ENCODE data around the gene ALDH4A1.

- no peak for TF ChIP-seq CTCF (IDR thresholded peaks at IDR 0.05; ENCODE audit: low read depth, low read length)
- no peak for TF ChIP-seq EZH2phosphoT487 (IDR thresholded peaks at IDR 0.05; ENCODE audit: low read depth)
Measured at GRCh38 chr1:18868354-18868753, 34.0 kb downstream of the ALDH4A1 start.
